GM18502 (cell line): ENCODE measurements around the gene SOCS1.
A peak's percentile ranks its signal among the peaks of the same experiment; 100 is the strongest.
"Not testable (repeated sequence)": the region's sequence is repeated elsewhere in the genome, so short reads cannot be mapped to it uniquely, and the experiment has no call there.

Experiments
- ATAC-seq: cut with Tn5 transposase; IDR thresholded peaks from one replicate; pipeline ENCODE4 v1.9.1; 2021; ENCODE audit warnings: mild to moderate bottlenecking; ENCODE audit not compliant: unreplicated experiment, poor library complexity

The SOCS1 gene

DNA sequence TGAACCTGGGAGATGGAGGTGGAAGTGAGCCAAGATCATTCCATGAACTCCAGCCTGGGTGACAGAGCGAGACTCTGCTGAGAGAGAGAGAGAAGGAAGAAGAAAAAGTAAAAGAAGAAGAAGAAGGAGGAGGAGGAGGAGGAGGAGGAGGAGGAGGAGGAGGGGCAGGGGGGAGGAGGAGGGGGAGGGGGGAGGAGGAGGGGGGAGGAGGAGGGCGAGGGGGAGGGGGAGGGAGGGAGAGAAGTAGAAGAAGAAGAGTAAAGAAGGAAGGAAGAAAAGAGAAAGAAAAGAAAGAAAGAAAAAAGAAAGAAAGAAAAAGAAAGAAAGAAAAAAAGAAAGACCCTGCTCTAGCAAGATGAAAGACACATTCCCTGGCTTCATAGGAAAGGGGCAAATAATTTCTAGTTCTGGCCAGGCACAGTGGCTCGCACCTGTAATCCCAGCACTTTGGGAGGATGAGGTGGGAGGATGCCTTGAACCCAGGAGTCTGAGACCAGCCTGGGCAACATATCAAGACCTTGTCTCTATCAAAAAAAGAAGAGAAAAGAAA is 23.6 kb downstream of the SOCS1 start:
- no peak for ATAC-seq

DNA sequence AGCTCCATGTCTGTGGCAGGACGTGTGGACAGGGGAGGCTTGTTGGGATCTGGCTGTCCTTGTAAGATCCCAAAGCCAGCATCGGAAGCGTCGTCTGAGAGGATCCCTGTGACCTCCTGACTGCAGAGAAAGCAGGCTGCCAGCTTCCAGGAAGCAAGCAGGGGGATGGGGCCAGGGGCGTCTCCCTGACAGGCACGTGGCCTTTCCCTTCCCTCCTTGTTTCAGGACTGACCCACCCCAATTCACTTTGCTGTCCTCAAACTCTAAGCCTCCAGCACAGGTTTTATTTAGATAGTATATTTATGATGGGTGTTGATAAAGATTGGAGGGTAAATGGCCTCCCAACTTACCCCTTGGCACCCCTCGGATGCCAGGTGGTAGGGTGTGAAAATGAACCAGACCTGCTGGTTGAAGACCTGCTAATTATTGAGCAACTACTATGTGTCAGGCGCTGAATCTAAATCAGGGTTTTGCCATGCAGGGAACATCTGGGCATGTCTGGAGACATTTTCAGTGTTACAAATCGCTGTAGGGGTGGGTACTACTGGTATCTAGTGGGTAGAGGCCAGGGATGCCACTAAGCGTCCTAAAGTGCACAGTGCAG is 24.5 kb downstream of the SOCS1 start:
- ATAC-seq = no peak

DNA sequence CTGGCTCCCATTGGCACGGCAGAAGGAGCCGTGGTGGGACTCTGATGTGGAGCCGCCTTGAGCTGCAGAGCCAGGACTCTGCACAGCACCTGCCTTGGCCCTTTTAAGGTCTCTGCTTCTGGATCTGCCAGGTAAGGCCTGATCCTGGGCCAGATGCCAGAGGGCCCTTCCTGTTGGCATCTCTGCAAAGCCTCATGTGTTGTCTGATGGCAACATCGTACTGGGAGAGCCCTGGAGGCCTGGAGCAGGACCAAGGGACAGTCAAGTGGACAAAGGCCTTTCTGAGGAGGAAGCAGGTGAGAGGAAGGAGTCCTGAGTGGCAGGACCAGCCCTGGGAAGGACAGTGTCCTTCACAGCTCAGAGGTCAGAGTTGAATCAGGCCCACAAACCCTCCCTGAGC is 26.1 kb downstream of the SOCS1 start:
- no peak for ATAC-seq

DNA sequence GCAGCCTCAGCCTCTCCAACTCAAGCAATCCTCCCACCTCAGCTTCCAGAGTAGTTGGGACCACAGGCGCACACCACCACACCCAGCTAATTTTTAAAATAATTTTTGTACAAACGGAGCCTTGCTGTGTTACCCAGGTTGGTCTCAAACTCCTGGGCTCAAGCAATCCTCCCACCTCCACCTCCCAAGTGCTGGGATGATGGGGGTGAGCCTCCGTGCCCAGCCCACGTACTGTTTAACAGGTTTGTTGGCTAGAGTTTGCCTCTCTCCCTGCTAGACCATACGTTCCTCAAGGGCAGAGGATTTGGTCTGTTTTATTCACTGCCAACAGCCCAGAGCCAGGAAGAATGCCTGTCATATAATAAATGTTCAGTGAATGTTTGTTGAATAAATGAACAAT is 26.6 kb downstream of the SOCS1 start:
- no peak for ATAC-seq

DNA sequence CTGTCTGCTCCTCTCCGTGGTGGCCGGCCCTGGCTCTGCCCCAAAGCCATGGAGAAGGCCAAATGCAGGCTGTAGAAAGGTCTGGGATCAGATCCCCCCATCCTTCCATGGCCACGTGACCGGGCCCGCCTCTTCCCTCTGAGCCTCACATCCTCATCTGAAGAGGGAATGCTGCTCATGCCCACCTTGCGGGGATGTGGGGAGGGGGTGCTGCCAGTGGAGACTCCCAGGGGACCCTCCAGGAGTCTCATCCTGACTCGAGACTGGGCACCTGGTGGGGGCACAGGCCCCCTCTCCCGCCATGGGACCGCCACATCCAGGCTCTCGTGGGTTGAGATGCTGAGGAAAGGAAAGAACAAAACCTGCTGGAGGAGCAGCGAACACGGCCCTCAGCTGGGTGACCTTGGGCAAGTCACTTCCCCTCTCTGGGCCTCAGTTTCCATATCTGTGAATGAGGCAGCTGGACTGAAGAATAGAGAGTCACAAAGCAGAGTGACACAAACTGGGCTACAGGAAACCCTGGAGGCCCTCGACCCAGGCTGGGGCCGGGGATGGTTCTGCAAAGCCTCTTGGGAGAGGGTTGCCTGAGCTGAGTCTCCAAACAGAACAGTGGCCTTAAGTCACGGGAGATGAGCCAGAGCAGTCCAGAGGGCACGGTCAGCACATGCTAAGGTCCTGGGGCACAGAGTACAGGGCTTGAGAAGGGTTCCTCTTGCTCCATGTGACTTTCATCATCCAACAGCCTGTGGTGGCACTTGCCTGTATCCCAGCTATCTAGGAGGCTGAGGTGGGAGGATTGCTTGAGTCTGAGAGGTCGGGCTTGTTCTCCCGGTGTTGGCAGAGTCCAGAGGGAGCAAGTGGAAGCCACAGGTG is 30.1 kb downstream of the SOCS1 start:
- no peak for ATAC-seq

DNA sequence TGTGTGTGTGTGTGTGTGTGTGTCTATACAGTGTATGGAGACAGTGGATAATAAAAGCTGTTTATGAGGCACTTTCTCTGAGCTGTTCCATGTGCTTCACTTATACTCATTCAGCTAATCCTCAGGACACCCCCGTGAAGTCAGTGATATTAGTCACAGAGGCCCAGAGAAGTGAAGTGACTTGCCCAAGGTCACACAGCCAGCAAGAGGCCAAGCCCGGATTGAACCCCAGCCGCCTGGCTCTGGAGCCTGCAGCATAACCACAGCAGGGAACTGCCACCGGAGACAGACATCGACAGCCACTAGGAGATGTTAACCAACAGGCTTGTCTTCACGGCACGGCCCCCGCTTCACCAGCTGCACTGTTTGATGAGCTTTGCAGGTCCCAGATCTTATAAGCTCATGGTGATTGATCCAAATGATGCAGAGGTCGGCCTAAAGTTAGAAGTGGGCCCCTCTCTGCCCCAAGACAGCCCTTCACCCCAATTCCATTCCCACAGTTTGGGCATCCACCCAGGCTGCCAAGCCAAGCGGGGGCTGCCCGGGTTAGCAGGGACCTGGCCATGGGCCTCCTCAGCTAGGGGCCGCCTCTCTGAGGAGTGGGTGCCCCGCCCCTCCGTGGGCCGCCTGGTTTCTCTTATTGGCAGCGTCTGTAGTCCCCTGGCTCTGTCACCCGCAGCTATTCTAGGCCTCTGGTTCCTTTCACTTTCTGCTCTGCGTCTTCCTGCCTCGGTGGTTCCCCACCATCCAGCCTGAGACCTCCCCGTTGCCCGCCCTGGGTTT is 30.9 kb downstream of the SOCS1 start:
- ATAC-seq = peak; percentile 90

DNA sequence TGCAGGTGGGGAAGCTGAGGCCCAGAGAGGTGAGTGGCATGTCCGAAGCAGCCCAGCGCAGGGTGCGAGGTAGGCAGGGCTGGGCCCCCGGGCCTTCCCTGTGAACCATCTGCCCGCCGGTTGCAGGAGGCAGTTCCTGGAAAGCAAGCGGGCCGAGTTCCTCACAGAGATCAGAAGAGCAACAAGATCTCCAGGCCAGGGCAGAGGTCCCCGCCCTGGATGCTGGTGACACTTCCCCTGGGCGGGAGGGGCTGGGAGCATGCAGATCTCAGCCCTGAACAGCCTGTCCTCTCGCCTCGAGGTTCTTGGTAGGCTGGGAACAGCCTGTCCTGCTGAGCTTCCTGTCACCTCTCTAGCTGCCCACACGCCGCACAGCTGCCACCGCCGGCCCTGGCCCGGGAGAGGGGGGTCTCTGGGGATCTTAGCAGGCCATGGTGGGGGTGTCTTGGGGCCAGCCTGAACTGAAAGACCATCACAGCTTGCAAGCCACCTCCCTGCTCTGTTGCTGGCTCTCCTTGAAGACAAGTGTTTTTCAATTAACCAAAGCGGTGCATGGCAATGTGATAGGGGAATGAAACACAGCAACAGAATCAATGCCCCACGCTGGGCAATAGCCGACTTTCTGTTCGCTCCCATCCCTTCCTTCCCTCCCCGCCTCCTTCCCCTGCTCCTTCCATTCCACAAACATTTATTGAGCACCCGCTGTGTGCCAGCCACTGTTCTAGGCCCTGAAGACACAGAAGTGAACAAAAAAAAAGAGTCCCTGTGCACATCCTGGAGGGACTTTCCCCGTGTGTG is 31.7 kb downstream of the SOCS1 start:
- ATAC-seq = no peak

DNA sequence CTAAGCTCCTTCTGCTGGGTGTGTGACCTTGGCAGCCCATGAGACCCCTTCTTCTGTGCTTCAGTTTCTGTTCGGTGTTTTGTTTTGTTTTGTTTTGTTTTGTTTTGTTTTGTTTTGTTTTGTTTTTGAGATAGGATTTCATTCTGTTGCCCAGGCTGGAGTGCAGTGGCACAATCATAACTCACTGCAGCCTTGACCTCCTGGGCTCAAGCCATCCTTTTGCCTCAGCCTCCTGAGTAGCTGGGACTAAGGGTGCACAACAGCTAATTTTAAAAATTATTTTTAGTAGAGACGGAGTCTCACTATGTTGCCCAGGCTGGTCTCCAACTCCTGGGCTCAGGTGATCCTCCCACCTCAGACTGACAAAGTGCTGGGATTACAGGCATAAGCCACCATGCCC is 35.5 kb downstream of the SOCS1 start:
- ATAC-seq = not testable (repeated sequence)

DNA sequence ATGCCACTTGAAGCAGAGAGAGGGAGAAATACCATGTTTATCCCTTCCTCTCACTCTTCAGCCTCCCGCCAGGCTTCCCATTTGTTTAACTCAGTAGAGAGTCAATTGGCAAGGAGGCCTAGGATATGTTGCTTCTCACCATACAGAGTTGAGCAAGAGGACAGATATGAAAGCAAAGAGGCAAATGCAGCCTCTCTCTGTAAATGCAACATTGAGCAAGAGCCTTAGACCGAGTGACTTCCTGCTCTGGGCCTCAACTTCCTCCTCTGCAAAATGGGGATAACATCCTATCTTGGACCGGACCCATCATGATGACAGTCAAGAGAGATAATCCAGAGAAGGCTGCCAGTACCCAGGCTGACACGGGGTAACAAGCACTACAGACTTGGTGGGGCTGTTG is 36.8 kb downstream of the SOCS1 start:
- ATAC-seq = no peak

DNA sequence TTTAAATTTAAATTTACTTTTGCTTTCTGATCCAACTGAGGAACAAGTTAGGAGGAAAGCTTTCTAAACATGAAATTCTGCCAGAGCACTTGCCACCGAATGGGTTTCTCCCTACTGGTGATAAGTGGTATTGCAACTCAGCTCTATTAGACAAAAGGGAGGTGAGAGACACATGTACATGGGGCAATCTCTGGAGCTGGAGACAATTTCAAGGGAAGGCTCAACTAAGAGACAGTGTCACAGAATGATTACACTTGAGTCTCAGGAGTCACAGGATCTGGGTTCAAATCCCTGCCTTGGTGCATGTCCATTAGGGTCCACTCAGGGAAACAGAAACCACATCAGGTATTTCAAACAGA is 37.4 kb downstream of the SOCS1 start:
- no peak for ATAC-seq

DNA sequence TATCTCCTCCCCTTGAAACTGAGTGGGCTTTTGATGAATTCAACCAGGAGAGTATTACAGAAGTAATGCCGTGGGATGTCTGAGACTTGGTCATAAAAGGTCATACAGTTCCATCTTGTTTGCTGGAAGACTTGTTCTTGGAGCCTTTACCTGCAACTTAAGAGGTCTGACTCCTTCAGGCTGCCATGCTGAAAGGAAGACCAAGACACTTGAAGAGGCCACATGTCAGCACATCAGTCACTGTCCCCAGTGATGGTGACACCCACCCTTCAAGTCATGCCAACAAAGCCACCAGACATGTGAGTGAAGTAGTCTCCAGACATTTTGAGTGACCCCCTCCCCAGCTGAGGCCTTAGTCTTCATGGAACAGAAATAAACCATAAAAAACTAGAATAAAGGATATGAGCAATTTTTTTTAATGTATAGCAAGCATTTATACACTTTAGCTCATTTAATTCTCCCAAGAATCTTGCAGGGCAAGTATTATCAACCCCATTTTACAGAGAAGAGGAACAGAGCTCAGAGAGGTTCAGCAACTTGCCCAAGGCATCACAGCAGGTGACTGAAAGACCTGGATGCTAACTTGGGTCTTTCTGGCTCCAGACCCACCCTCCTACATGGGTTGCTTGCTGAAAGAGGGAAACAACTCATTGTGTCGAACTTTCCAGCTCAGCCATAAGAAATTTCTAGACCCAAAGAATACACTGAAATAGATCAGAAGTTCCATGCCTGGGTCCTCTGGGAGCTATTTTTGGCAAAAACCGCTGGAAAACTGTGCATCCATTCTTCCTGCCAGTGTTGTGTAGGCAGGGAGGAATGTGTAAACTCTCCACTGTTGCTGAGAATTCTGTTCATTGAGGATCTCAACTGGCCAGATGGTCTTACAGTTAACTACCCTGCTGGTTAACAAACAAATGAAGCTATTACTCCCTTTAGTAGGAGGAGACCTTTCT is 38.1 kb downstream of the SOCS1 start:
- ATAC-seq = no peak

DNA sequence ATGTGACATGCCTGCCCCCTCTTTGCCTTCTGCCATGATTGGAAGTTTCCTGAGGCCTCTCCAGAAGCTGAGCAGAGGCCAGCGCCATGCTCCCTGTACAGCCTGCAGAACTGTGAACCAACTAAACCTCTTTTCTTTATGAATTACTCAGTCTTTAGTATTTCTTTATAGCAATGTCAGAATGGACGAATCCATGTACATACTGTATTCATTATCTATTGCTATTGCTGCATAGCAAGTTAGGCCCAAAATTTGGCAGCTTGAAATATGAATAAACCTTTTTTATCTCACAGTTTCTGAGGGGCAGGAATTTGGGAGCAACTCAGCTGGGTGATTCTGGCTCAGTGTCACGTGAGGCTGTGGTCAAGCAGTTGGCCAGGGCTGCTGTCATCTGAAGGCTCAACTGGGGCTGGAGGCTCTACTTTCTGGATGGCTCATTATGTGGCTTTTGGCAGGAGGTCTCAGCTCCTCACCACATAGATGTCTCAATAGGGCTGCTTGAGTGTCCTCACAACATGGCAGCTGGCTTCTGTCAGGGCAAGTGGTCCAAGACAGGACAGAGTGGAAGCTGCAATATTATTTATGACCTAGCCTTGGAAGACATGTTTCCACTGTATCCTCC is 40.0 kb downstream of the SOCS1 start:
- no peak for ATAC-seq

DNA sequence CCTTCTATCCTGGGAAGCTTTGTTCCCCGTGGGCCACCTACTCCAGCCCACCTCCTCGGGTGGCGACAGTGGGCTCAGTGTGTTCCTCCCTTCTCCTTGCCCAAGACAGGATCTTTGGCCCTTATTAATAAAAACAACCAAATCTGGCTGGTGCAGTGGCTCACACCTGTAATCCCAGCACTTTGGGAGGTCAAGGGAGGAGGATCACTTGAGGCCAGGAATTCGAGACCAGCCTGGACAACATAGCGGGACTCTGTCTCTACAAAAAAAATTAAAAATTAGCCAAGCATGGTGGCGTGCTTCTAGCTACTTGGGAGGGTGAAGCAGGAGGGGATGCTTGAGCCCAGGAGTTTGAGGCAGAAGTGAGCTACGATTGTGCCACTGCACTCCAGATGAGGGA is 42.2 kb downstream of the SOCS1 start:
- ATAC-seq = no peak

DNA sequence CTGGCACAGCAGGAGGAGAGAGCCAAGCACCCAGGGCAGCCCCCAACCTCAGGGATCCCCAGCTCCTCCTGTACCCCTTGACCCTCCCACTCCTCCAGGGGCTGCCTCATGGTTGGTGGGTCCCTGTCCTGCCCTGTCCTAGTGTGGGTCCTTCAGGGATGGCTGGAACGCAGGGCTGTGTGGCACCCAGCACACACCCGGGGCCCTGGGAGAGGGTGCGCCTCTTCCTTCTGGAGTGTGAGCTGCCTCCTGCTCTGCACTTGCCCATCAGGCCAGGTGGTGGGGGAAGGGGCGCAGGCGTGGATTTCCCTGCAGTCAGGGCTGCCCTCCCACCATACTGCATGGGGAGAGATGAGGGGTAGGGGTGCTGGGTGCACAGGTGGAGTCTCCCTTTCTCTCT is 42.6 kb downstream of the SOCS1 start:
- ATAC-seq = no peak

DNA sequence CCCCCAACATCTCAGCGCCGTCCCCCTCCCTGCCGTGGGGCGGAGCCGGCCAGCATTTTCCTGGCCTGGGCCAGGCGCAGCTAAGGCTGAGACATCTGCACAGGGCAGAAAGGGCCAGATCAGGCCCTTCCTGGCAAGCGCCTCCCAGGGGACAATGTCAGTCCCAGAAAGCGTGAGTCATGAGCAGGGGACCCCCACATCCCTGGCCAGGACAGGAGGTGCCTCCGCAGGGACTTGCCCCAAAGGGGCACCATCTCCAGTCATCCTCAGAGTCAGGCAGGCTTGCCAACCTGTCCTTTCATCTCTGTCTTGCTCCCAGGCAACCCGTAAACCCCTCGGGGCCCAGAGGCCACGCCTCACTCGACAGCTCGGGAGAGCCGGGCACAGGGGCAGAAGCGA is 43.2 kb downstream of the SOCS1 start:
- ATAC-seq = no peak

DNA sequence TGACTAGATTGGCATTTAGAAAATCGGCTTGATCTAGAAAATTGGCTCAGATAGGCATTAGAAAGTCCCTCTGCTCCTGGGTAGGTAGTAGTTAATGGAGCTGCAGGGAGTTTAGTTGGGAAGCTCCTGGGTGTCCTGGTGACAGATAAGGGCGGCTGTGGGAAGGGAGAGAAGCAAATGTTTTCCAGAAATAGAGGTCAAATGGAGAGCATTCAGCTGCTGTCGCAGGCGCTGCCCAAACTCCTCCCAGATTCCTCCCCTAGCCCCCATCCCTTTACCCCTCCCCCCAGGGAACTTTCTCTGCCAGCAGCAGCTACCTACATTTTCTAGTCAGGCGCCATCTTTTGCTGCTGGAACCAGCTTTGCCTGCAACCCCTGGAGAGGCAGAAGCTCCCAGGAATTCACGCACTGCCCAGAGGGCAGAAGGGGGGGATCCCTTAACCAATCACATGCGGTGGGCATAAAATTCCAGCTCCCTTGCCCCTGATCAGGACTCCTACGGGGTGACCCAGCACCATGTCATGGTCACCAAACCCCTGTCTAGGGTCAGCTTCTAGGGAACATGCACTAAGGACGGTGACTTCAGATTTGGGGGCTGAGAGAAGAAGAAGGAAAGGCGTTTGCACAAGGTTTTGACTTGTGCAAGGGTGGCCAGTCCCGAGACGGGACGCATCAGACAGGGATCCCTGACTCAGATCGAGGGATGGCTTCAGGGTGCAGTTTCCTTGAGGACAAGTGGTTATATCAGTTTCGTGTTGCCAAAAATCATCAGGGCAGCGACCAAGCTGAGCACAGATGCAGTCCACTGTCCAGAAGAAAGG is 43.8 kb downstream of the SOCS1 start:
- ATAC-seq = no peak

DNA sequence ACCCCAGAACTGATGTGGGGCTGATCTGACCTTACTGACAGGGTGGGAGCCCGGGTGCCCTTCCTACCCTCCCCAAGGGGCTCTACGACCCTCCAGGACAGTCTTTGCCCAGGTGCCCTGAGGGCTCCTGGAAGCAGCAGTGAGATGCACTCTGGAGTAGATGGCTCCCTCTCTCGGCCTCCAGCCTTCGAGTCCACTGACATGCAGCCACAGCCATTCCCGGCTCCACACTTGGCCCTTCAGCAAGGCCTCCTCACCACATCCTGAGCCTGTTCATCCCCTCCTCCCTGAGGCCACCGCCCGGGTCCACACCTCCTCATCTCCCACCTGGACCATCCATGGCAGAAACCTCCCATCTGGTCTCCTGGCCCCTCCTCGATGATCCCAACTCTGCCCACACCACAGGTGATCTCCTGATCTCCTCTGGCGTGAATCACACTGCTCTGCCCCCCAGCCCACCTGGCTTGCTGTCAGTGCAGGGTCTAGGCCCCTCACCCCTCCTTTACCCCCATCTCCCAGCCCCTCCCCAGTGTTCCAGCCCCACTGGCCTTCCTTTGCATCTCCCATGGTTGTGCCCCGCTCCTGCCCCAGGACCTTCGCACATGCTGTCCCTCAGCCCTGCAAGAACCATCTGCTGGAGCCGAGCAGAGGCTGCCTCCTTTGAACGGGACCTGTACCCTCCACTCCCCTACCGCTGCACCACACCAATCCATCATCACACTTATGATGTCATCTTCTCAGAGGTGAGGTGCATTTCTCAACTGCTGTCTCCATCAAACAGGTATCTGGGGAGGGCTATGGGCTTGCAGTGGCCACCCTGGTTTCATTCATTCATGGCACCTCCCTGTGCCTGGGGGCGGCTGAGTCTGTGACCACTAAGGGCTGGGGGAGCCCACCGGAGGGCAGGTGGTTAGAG is 44.7 kb downstream of the SOCS1 start:
- ATAC-seq = no peak
